ENCODE measurements around the gene BLVRA.

DNA sequence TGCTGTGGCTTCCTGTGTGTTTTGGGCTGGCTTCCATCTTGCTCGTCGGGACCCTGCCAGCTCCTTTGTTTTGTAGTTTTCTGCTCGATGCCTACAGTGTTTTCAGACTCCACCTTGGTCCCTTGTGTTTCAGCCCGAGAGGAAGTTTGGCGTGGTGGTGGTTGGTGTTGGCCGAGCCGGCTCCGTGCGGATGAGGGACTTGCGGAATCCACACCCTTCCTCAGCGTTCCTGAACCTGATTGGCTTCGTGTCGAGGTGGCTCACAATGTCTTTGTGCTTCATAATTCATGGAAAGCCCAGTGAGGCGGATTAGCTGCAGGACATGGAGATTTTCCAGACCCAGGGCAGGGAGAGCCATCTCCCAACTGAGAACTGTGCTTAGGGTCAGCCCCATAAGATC lies 29.3 kb downstream of the BLVRA start:
- TF ChIP-seq CTCF (IDR thresholded peaks at IDR 0.05) (no peak), EZH2 (IDR thresholded peaks at IDR 0.05; ENCODE audit: borderline replicate concordance, insufficient read depth, low read depth, low read length, poor library complexity, severe bottlenecking) (no peak)

Data from B cell (primary cell).